GM21737 (cell line): ENCODE data around the gene AKAP7.
"Not testable (repeated sequence)": the region's sequence is repeated elsewhere in the genome, so short reads cannot be mapped to it uniquely, and the experiment has no call there.

Source experiments
- ATAC-seq: cut with Tn5 transposase; IDR thresholded peaks from one replicate; pipeline ENCODE4 v1.9.1; 2021; ENCODE audit warnings: mild to moderate bottlenecking, moderate library complexity; ENCODE audit not compliant: unreplicated experiment

Gene AKAP7

DNA sequence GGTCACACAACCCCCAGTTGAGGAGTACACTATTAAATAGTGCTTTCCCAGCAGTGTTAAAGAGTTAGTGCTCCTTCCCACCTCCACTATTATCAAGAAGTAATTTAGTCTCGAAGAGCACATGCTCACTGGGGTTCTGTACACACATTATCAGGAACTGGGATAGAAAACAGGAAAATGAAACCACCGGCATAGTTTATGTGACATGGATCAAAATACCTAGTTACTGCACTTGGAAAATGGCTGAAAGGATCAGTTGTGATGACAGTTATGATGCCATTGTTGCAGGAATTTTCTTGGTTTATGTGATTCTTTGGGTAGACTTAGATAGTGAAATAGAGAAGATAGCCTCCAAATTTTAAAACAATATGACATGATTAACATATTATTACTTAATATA is 152.9 kb downstream of the AKAP7 start:
- ATAC-seq, result no peak

DNA sequence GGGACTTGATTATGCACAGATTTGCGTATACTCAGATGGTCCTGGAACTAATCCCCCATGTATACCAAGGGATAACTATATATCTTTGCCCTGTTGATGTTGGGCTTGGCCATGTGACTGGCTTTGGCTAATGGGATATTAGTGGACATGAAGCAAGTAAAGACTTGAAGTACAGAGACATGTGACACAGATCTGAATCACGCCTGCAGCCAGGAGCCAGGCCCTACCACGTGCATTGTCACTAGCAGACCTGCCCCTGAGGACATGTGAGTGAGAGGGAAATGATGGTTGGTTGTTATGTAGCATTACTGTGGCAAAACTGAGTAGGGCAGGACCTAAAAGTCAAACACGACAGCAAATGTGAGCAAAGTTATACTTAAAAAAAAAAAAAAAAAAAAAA is 155.7 kb downstream of the AKAP7 start:
- ATAC-seq, result no peak

DNA sequence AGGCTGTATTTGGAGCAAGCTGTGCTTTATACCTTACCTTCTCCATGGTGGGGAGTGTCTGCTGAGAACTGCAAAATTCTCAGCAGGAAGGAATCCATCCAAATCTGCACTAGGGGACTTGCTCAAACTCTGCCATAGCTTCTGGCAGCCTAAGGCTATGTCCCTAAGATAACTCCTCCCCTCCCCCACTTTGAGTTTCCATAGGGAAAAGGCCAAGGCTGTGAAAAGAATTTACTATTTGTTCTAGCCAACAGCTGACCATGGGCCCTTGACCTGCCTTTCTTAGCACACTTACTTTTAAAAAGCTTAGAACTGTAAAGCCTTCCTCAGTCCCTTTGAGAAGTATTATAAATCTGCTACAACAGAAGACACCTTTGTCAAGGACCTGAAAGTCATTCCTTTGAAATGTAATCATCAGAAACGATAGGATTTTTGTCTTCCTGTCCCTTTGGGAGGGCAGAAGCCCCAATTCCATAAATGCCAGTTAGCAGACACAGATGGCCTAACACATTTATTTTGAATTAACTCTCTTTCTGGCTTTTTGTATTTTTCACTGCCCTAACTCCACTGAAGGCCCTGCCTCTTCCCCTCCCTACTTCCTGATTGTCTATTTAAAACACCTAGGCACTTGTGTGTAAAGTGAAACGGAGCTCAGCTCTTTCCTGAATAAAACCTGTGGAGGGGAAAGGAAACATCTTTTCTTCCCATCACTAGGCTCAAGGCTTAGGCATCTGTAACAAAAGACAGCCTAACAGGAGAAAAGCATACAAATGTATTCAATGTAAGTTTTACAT is 157.1 kb downstream of the AKAP7 start:
- ATAC-seq, result no peak

DNA sequence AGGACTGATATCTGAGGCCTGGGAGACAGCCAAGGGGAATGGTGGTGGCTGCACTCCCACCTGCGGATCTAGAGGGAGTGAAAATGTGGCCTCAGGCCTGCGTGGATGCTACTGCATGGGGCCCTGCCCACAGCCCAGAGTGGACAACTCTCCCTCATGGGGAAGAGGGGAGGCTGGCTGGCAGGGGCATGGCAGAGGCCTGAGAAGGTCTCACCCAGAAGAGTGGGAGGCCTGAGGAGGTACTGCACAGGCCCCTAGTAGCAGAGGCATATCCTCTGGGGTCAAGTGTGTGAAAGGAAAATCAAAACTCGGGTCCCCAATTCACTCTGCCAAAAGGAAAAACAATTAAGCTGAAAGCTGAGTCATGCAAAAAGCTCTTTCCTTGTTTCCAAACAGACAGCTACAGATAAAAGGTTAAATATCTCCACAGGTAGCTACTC is 158.2 kb downstream of the AKAP7 start:
- no peak for ATAC-seq

DNA sequence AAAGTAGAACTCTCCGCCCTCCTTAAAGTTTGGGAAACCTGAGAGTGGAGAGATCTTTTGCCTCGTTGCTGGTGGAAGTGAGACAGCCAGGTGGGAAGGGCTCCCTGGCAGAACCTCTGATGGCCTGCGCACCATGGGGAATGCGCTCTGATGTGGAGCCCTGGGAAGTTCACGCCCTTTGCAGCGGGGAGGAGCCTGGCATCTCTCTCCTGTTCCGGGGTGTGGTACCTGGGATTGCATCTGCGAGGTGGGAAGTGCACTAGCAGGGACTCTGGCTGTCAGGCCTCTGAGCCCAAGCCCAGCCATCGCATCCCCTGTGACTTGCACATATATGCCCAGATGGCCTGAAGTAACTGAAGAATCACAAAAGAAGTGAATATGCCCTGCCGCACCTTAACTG is 159.8 kb downstream of the AKAP7 start:
- no peak for ATAC-seq

DNA sequence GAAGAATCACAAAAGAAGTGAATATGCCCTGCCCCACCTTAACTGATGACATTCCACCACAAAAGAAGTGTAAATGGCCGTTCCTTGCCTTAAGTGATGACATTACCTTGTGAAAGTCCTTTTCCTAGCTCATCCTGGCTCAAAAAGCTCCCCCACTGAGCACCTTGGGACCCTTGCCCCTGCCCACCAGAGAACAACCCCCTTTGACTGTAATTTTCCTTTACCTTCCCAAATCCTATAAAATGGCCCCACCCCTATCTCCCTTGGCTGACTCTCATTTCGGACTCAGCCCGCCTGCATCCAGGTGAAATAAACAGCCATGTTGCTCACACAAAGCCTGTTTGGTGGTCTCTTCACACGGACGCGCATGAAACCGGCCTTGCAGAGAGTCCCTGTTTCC is 165.6 kb downstream of the AKAP7 start:
- not testable (repeated sequence) for ATAC-seq

DNA sequence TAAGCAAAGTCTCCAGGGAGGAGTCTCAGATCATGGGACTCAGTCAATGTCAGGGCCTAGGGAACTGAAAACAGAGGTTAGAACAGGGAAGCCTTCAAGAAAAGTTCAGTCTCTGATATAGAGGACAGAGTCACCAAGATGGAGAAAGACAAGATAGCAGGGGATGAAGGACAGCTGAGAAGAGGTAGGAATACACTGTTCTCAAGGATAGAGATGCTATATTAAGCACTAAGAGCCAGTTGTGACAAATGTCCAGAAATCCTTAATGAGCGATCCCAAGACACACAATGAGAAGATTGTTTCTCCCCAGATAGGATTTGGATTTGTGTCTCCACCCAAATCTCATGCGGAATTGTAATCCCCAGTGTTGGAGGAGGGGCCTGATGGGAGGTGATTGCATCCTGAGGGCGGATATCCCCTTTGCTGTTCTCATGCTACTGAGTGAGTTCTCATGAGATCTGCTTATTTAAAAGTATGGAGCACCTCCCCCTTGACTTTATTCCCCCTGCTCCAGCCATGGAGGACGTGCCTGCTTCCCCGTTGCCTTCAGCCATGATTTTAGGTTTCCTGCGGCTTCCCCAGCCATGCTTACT is 168.2 kb downstream of the AKAP7 start:
- ATAC-seq, result no peak

DNA sequence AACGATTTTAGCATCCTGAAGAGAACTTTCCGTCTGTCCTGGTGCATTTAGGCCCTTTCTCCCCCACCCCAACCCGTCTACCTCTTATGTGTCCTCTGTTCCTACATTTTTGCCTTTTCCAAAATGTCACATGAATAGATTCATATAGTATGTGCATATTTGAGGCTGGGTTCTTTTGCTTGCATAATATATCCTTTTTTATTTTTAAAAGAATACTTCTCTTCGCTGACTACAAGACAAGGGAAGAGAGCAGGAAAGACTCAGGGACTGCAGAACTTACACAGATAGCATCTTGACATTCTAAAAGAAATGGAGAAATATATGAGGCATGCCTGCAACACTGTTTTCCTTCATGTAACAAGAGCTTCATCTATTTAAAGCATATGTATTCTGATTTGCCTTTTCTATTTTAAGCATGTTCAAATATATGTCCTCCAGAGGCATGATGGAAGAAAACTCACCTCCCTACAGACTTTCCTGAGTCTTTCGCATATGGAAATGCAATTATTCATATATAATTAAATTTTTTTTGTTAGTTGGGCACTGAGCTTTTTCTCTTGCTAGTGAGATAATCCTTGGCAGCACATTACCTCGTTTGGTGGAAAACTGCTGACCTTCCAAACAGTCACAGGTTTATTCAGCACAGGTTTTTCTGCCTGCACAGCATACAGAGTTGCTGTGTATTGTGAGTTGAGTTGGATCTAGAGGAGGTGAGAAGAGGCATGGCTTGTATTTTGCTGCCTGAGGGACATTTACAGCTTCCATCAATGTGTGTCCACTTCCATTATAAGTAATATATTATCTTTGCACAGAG is 170.0 kb downstream of the AKAP7 start:
- no peak for ATAC-seq

DNA sequence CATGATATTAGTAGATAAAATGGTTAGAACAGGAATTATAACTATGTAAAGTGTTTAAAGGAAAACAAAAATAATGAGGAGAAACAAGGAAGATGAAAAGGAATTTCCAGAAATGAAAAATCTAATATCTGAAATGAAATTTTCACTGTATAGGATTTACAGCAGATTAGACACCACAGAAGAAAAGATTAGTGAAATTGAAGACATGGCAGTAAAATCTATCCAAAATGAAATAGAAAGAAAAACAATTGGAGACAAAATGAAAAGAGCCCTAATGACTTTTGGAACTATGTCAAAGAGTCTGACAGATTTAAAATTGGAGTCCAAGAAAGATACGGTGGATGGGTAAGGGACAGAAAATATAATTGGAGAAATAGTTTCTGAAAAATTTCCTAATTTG is 174.2 kb downstream of the AKAP7 start:
- no peak for ATAC-seq

DNA sequence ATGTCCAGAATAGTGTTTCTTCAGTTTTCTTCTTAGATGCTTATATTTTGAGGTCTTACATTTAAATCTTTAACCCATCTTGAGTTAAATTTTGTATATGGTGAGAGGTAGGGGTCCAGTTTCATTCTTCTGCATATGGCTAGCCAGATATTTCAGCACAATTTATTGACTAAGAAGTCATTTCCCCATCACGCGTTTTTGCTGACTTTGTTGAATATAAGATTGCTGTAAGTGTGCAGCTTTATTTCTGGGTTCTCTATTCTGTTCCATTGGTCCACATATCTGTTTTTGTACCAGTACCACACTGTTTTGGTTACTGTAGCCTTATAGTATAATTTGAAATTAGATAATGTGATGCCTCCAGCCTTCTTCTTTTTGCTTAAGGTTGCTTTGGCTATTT is 179.6 kb downstream of the AKAP7 start:
- ATAC-seq, result no peak

DNA sequence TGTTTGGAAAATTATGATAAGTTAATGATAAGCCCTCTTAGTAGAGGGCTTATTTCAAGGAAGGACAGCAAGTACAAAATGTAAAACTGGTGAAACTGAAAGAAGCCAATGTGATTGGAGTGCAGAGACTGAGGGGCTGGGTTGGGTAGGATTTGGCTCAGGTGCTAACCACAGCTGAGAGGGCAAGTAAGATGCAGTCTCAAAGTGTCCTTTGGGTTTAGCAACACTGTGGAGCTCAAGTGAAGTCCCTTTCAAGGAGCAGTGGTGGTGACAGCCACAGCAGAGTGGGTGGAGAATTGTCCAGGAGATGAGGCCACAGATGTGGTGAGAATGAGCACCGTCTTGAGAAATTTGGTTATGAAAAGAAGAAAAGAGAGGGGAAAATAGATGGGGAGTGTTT is 181.4 kb downstream of the AKAP7 start:
- ATAC-seq, result no peak

DNA sequence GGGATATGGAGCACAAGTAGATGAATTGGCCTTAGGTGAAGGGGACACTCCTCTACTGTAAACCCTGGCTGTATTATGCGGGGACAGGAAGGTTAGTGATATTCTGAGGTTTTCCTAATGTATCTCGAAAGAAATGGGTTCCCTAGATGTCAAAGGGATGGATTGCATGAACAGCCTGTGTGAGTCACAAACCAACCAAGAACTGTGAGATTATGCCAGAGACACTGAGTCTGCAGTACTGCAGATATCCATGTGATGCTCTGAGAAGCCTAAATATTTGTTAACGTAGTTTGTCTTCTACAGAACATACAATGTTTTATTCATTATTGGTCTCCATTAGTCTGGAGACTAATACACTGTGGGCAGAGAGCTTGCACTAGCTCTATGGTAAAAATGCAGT is 182.2 kb downstream of the AKAP7 start:
- no peak for ATAC-seq

DNA sequence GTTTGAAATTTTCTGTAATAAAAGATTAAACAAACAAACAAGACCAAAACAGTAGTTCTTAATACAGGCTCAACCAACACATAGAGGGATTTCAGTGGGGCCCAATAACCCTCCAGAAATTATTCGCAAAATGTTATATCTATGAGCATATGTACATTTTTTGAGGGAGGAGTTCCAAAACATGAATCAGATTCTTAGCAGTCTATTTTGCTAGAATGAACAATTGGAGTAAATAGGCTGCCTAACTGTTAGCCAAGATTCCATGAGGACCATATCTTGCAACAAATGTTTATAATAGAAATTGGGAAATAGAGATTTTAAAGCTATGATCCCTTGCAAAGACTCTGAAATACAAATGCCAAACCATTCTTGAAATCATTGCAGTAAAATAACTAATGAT is 186.3 kb downstream of the AKAP7 start:
- no peak for ATAC-seq

DNA sequence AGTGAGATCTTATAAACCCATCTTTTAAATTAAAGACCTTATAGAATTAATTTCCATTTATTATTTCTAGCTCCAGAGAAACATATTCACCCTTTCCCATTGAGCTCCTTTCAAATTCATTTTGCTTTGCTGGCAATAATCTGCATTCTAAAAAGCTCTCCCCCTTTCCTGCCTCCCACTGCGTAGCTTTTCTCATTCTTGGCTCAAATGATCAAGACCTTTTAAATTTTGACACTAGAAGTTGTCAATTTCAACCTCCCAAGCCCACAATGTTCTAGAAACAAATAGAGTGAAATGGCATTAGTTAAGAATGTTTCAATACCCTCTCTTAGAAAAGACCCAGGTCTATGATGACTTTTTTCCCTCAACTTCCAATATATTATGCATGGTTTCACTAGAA is 186.9 kb downstream of the AKAP7 start:
- no peak for ATAC-seq

DNA sequence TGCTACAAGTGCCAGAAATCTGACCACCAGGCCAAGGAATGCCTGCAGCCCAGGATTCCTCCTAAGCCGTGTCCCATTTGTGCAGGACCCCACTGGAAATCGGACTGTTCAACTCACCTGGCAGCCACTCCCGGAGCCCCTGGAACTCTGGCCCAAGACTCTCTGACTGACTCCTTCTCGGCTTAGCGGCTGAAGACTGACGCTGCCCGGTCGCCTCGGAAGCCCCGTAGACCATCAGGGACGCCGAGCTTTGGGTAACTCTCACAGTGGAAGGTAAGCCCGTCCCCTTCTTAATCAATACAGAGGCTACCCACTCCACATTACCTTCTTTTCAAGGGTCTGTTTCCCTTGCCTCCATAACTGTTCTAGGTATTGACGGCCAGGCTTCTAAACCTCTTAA is 190.4 kb downstream of the AKAP7 start:
- ATAC-seq, result not testable (repeated sequence)

DNA sequence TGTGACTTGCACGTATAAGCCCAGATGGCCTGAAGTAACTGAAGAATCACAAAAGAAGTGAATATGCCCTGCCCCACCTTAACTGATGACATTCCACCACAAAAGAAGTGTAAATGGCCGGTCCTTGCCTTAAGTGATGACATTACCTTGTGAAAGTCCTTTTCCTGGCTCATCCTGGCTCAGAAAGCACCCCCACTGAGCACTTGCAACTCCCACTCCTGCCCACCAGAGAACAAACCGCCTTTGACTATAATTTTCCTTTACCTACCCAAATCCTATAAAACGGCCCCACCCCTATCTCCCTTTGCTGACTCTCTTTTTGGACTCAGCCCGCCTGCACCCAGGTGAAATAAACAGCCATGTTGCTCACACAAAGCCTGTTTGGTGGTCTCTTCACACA is 193.5 kb downstream of the AKAP7 start:
- ATAC-seq, result not testable (repeated sequence)

DNA sequence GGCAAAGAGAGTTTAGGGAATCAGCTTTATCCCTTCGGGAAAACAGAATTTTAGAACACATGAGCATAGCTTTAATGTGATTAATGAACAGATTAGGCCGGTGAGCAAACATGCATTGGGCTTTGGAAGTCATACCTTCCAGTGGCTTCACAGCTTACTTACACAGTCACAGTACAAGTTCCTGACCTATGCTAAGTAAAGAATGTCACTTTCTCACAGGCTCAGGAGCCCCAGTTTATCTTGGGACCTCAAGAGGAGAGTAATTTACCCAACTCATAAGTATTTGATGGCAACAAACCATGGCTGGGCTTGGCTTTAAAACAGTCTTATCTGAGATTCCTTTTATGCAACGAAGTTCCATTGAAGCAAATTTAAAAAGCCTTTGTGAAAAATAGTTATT is 195.9 kb downstream of the AKAP7 start:
- no peak for ATAC-seq

DNA sequence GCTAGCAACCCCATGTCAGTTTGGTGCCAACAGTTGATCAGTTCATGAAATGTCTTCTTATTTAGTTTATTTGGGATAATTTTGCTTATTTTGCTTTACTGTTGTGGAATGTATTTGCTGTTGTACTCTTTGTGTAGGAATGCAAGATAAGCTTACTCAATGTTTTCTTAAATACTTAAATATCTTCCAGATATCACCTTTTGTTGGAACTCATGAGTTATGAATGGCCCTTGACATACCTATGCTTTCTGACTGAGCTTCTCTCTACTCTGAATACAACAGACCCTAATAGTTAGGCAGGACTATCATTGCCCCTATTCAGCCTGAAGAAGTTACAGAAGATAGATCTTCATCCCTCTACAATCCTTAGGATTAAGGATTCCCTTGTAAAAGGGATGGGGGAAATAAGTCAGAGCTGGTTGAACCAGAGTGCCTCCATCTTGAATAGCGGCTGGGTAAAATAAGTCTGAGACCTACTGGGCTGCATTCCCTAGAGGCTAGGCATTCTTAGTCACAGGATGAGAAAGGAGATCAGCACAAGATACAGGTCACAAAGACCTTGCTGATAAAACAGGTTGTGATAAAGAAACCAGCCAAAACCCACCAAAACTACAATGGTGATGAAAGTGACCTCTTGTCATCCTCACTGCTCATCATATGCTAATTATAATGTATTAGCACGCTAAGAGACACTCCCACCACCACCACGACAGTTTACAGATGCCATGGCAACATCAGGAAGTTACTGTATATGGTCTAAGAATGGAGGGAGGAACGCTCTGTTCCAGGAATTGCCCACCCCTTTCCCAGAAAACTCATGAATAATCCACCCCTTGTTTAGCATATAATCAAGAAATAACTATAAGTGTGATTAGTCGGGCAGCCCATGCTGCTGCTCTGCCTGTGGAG is 196.9 kb downstream of the AKAP7 start:
- ATAC-seq, result no peak
